ENCODE data around the gene LMX1A. TPM values are rescaled to one million over a fixed set of nuclear protein-coding genes. Genes with fewer than 3 reads are reported as not detected.

LMX1A gene
- total RNA-seq, 2 donors from 2014 or later, result 0.28 TPM; not detected in 1

GRCh38 chr1:165387505-165387904 is 31.0 kb upstream of the LMX1A start:
- no peaks in the 10 kb centered on the region for H3K4me1 ChIP-seq (replicated peaks)
- WGBS, result 63% methylated on average over 2 of the region's 2 CpGs
- no peaks in the 10 kb centered on the region for H3K27me3 ChIP-seq (replicated peaks; ENCODE audit: insufficient read depth)
- no peak overlapping the region for H3K27ac ChIP-seq
- H3K36me3 ChIP-seq, result no peaks in the 10 kb centered on the region
- no peaks in the 10 kb centered on the region for H3K9me3 ChIP-seq
- H3K4me3 ChIP-seq, result no peak overlapping the region
- TF ChIP-seq CTCF (IDR thresholded peaks at IDR 0.05) (no peak), POLR2AphosphoS5 (IDR thresholded peaks at IDR 0.05) (no peak), POLR2A (IDR thresholded peaks at IDR 0.05) (no peak)
- no peak for DNase-seq (ENCODE audit: low spot score)
- intact Hi-C loops (cut with DNase I), result no loop called here

GRCh38 chr1:165383599-165384405 is 27.3 kb upstream of the LMX1A start:
- intact Hi-C loops (cut with DNase I), result no loop called here
- H3K4me3 ChIP-seq, result no peak overlapping the region
- H3K27me3 ChIP-seq (replicated peaks; ENCODE audit: insufficient read depth), result no peaks in the 10 kb centered on the region
- no peaks in the 10 kb centered on the region for H3K36me3 ChIP-seq
- no peak for DNase-seq (ENCODE audit: low spot score)
- no peaks in the 10 kb centered on the region for H3K9me3 ChIP-seq
- no peak for TF ChIP-seq POLR2A (IDR thresholded peaks at IDR 0.05)
- no peak for TF ChIP-seq POLR2AphosphoS5 (IDR thresholded peaks at IDR 0.05)
- no peak for TF ChIP-seq CTCF (IDR thresholded peaks at IDR 0.05)
- WGBS, result 64% methylated on average over 5 of the region's 5 CpGs
- H3K27ac ChIP-seq, result no peak overlapping the region
- H3K4me1 ChIP-seq (replicated peaks), result no peaks in the 10 kb centered on the region

DNA sequence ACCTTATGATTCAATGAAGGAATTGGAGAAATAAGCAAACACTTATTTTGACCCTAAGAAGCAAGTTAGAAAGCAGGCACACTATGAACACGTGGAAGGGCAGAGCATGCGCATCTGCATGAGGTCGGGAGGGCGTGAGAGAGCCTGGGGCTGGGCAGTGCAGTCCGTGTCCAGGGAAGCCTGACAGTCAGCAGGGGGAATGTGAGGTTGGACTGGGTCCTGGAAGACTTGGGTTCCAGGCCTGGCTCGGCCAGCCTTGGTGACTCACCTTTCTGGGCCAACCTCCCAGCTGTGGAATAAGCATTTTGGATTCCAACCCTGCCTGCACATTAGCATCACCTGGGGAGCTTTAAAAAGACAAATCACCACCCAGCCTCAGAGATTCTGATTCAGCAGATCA is 26.6 kb upstream of the LMX1A start:
- Histone ChIP-seq H3K36me3 (no peaks in the 10 kb centered on the region), H3K9me3 (no peaks in the 10 kb centered on the region), H3K4me3 (no peak overlapping the region), H3K27ac (no peak overlapping the region), H3K27me3 (replicated peaks; ENCODE audit: insufficient read depth) (no peaks in the 10 kb centered on the region), H3K4me1 (replicated peaks) (no peaks in the 10 kb centered on the region)
- WGBS, result 45% methylated on average over 6 of the region's 6 CpGs
- TF ChIP-seq POLR2A (IDR thresholded peaks at IDR 0.05) (no peak), POLR2AphosphoS5 (IDR thresholded peaks at IDR 0.05) (peak; percentile 36), CTCF (IDR thresholded peaks at IDR 0.05) (no peak)
- intact Hi-C loops (cut with DNase I), result no loop called here
- DNase-seq (ENCODE audit: low spot score), result peak; percentile 42

- Histone ChIP-seq H3K9me3 (no peaks in the 10 kb centered on the region), H3K27ac (no peak overlapping the region), H3K4me1 (replicated peaks) (no peaks in the 10 kb centered on the region), H3K4me3 (no peak overlapping the region), H3K36me3 (no peaks in the 10 kb centered on the region), H3K27me3 (replicated peaks; ENCODE audit: insufficient read depth) (no peaks in the 10 kb centered on the region)
- no peak for DNase-seq (ENCODE audit: low spot score)
- intact Hi-C loops (cut with DNase I), result no loop called here
- TF ChIP-seq POLR2AphosphoS5 (IDR thresholded peaks at IDR 0.05) (no peak), POLR2A (IDR thresholded peaks at IDR 0.05) (no peak), CTCF (IDR thresholded peaks at IDR 0.05) (no peak)
- 85% methylated on average over 6 of the region's 6 CpGs for WGBS
Measured at GRCh38 chr1:165381745-165382505, 25.4 kb upstream of the LMX1A start.

Data from prostate gland (tissue), 2 donors.